ENCODE data around the gene MRTO4. TPM values are rescaled to one million over a fixed set of nuclear protein-coding genes. Genes with fewer than 3 reads are reported as not detected.
"Not testable (repeated sequence)": the region's sequence is repeated elsewhere in the genome, so short reads cannot be mapped to it uniquely, and the experiment has no call there.

MRTO4 gene
- total and polyA plus RNA-seq, 9 donors: 26.8 to 30.1 (median 27.8) TPM

DNA sequence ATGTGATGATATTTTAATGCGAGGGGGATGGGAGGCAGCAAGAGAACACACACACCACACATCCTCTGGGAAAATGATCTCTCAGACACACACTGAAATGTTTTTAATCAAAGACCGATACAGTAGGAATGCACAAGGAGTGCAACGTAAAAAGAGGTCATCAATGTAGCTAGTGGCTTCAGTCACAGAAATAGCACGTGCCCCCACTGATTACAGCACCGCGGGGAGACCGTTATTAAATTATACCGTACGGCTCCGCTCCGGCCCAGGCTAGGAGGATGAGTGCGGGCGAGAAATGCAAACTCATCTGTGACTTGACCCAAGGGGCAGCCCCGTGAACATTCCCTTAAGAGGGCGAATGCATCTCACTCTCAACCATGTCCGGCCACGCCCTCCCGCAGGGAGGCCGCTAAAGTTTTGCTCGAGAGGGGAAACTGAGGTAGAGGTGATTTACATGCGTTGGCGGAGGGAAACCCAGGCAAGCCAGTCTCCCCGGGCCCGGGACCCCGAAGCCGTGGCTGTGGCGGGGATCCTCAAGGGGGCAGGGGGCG is 42.1 kb upstream of the MRTO4 start:
- Histone ChIP-seq H3K4me3 (ENCODE audit: low read length) (peak overlapping the region; percentile 87), H3K9me3 (replicated peaks; ENCODE audit: control insufficient read depth, low read depth, low read length) (no peaks in the 10 kb centered on the region), H3K27ac (ENCODE audit: low read length) (peak overlapping the region; percentile 93), H3K27me3 (ENCODE audit: control insufficient read depth, insufficient read depth, low read length) (no peaks in the 10 kb centered on the region), H3K4me1 (ENCODE audit: control insufficient read depth, insufficient read depth, low read length) (peaks cover 12% of the 10 kb centered on the region), H3K36me3 (ENCODE audit: control insufficient read depth, insufficient read depth, low read length) (no peaks in the 10 kb centered on the region)
- 0% methylated on average over 10 of the region's 28 CpGs for WGBS (ENCODE audit: insufficient coverage)
- peak; percentile 62 for DNase-seq

DNA sequence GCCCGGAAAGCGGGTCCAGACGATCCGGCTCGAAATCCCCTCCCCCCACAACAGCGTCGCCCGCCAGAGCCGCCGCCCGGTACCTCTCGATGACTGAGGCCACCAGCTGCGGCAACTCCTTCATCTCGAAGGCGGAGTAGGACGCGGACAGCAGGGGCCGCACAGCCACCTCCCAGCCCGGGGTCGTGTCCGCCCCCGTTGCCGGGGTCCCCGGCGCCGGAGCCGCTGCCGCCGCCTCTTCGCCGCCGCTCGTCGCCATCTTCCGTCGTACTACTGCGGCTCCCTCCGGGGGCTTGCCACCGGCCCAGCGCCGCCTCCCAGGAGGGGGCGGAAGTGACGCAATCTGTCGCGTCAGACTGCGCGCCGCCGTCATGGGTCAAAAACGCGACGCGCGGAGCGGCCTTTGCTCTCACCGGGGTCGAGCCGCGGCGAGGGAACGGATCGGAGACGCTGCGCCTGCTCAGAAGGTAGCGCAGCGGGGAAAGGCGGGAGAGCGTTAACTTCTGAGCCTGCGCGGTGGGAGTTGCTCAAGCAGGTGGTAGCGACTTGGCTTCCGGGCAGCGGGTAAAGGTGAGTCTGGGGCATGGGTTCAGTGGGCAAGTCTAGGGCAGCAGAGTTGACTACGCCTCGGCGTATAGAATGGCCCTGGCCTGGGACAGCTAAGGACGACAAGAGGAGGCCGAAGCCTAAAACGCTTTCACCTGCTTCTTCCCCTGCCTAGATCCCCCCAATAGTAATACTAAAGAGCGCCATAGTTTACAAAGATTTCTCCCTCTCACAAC is 41.4 kb upstream of the MRTO4 start, which contains the start of gene UBR4:
UBR4 (minus strand) TSS at position 277 of the 782 bp plus-strand sequence; CDS start at position 259, 18 bp downstream.
- under 1% methylated on average over 75 of the region's 80 CpGs for WGBS (ENCODE audit: insufficient coverage)
- H3K4me3 ChIP-seq (ENCODE audit: low read length): peak within 1 kb of the TSS; percentile 87
- peak within 1 kb of the TSS; percentile 96 for H3K27ac ChIP-seq (ENCODE audit: low read length)
- H3K4me1 ChIP-seq (ENCODE audit: control insufficient read depth, insufficient read depth, low read length): peaks cover 12% of the 10 kb centered on the region
- H3K27me3 ChIP-seq (ENCODE audit: control insufficient read depth, insufficient read depth, low read length): no peaks in the 10 kb centered on the region
- no peaks in the 10 kb centered on the region for H3K36me3 ChIP-seq (ENCODE audit: control insufficient read depth, insufficient read depth, low read length)
- DNase-seq: peak; percentile 97
- no peaks in the 10 kb centered on the region for H3K9me3 ChIP-seq (replicated peaks; ENCODE audit: control insufficient read depth, low read depth, low read length)

DNA sequence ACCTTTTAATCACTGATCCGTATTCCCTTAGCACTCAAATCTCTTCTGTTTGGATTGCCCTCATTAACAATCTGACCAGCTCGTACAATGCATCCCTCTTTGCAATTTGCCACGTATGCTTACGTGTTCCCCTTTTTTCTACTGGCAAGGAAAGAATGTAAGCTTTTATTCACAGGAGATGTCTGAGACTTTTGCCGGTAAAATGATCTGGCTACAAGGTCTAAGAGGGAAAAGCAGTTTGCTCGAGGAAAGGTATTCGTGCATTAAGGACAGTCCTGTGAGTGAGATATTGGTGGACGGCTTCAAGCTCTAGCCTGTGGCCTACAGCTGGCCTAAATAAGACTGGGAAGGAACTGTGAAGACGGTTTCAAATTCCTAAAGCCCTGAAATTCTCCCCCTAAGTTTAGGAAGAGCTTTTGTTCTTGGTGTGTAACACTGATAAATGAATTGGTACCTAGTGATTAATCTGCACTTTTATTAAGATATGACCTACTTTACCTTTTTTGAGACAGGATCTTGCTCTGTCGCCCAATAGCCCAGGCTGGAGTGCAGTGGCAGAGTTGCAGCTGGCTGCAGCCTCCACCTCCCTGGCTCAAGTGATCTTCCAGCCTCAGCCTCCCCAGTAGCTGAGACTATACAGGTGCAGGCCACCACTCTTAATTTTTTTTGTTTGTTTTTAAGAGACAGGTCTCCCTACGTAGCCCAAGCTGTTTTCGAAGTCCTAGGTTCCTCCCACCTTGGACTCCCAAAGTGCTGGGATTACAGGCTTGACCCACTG is 40.6 kb upstream of the MRTO4 start:
- H3K27me3 ChIP-seq (ENCODE audit: control insufficient read depth, insufficient read depth, low read length): no peaks in the 10 kb centered on the region
- 2% methylated on average over 6 of the region's 12 CpGs for WGBS (ENCODE audit: insufficient coverage)
- H3K36me3 ChIP-seq (ENCODE audit: control insufficient read depth, insufficient read depth, low read length): peaks cover 7% of the 10 kb centered on the region
- DNase-seq: peak; percentile 39
- no peaks in the 10 kb centered on the region for H3K9me3 ChIP-seq (replicated peaks; ENCODE audit: control insufficient read depth, low read depth, low read length)
- H3K4me3 ChIP-seq (ENCODE audit: low read length): peak overlapping the region; percentile 87
- peak overlapping the region; percentile 96 for H3K27ac ChIP-seq (ENCODE audit: low read length)
- peaks cover 12% of the 10 kb centered on the region for H3K4me1 ChIP-seq (ENCODE audit: control insufficient read depth, insufficient read depth, low read length)

DNA sequence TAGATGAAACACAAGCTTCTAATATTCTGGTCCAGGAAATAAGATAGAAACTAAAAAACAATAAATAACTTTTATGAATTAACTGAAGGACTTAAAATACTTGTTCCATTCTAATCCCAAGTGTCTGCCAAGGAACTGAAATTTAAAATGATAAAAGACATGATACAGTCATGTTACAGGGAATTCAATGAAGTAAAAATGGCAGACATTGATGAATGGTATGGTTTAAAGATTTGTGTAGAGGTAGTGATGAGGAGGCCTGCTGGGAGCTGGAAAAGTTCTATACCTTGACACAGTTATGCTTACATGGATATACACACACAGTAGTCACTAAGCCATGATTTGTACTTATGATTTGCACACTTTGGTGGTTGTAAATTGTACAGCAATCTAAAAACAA is 39.4 kb upstream of the MRTO4 start:
- peaks cover 12% of the 10 kb centered on the region for H3K4me1 ChIP-seq (ENCODE audit: control insufficient read depth, insufficient read depth, low read length)
- no peak for DNase-seq
- peaks cover 7% of the 10 kb centered on the region for H3K36me3 ChIP-seq (ENCODE audit: control insufficient read depth, insufficient read depth, low read length)
- H3K9me3 ChIP-seq (replicated peaks; ENCODE audit: control insufficient read depth, low read depth, low read length): no peaks in the 10 kb centered on the region
- no peak overlapping the region for H3K4me3 ChIP-seq (ENCODE audit: low read length)
- no peaks in the 10 kb centered on the region for H3K27me3 ChIP-seq (ENCODE audit: control insufficient read depth, insufficient read depth, low read length)
- H3K27ac ChIP-seq (ENCODE audit: low read length): no peak overlapping the region

DNA sequence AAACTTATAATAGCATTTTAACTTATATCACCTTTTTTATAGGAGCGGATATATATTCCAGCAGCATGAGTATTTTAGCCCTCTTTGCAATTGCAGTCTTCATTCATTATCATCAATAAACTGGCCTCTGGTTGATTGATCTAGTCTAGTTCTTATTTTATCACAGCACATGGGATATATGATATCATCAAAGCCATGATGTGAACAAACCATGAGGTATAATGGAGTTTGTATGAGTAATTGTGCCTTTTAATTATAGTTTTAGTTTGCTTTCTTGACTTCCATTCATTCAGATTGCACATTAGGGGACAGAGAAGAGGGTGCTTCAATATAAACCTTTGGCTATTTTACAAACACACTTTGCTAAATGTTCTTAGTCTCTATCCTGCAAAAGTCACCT is 38.0 kb upstream of the MRTO4 start:
- no peaks in the 10 kb centered on the region for H3K9me3 ChIP-seq (replicated peaks; ENCODE audit: control insufficient read depth, low read depth, low read length)
- H3K27ac ChIP-seq (ENCODE audit: low read length): no peak overlapping the region
- H3K4me3 ChIP-seq (ENCODE audit: low read length): no peak overlapping the region
- no peak for DNase-seq
- no peaks in the 10 kb centered on the region for H3K27me3 ChIP-seq (ENCODE audit: control insufficient read depth, insufficient read depth, low read length)
- peaks cover 12% of the 10 kb centered on the region for H3K36me3 ChIP-seq (ENCODE audit: control insufficient read depth, insufficient read depth, low read length)
- peaks cover 8% of the 10 kb centered on the region for H3K4me1 ChIP-seq (ENCODE audit: control insufficient read depth, insufficient read depth, low read length)
- no CpG with 5 or more reads among the region's 1 CpG for WGBS (ENCODE audit: insufficient coverage)

DNA sequence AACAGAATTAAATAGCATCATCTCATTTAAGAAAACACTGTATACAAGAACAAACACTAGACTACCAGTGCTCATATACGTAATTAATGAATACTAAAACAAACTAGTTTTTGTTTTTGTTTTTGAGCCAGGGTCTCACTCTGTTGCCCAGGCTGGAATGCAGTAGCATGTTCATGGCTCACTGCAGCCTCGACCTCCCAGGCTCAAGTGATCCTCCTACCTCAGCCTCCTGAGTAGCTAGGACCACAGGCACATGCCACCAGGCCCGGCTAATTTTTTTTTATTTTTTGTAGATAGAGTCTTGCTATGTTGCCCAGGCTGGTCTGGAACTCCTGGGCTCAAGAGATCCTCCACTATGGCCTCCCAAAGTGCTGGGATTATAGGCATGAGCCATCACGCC is 35.0 kb upstream of the MRTO4 start:
- WGBS (ENCODE audit: insufficient coverage): no CpG with 5 or more reads among the region's 4 CpGs
- H3K27ac ChIP-seq (ENCODE audit: low read length); H3K4me3 ChIP-seq (ENCODE audit: low read length); DNase-seq; H3K9me3 ChIP-seq (replicated peaks; ENCODE audit: control insufficient read depth, low read depth, low read length); H3K4me1 ChIP-seq (ENCODE audit: control insufficient read depth, insufficient read depth, low read length); H3K27me3 ChIP-seq (ENCODE audit: control insufficient read depth, insufficient read depth, low read length): not testable (repeated sequence)
- H3K36me3 ChIP-seq (ENCODE audit: control insufficient read depth, insufficient read depth, low read length): peaks cover 41% of the 10 kb centered on the region

DNA sequence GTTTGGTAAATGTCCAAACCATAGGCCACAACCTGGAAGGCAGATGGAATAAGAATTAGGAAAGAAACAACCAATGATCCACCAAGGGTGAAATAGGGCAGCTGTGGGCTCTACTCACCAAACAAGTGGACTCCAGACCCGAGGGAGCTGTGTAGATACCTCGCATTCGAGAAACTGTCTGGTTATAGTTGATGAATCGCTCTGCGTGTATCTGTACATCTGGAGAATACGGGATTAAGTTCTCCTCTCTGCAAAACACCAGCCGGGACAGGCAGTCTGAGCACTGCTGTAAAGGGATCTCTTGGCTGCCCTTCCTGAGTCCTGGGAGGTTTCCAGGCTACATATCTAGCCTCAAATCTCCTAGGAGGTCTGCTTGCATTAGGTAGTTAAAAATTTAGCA is 32.2 kb upstream of the MRTO4 start:
- DNase-seq: no peak
- no peak overlapping the region for H3K27ac ChIP-seq (ENCODE audit: low read length)
- no peak overlapping the region for H3K4me3 ChIP-seq (ENCODE audit: low read length)
- H3K27me3 ChIP-seq (ENCODE audit: control insufficient read depth, insufficient read depth, low read length): no peaks in the 10 kb centered on the region
- no peaks in the 10 kb centered on the region for H3K9me3 ChIP-seq (replicated peaks; ENCODE audit: control insufficient read depth, low read depth, low read length)
- H3K4me1 ChIP-seq (ENCODE audit: control insufficient read depth, insufficient read depth, low read length): no peaks in the 10 kb centered on the region
- 80% methylated on average over 1 of the region's 7 CpGs for WGBS (ENCODE audit: insufficient coverage)
- peaks cover 65% of the 10 kb centered on the region for H3K36me3 ChIP-seq (ENCODE audit: control insufficient read depth, insufficient read depth, low read length)

- Histone ChIP-seq H3K9me3 (replicated peaks; ENCODE audit: control insufficient read depth, low read depth, low read length) (no peaks in the 10 kb centered on the region), H3K36me3 (ENCODE audit: control insufficient read depth, insufficient read depth, low read length) (peaks cover 72% of the 10 kb centered on the region), H3K27ac (ENCODE audit: low read length) (no peak overlapping the region), H3K27me3 (ENCODE audit: control insufficient read depth, insufficient read depth, low read length) (no peaks in the 10 kb centered on the region), H3K4me1 (ENCODE audit: control insufficient read depth, insufficient read depth, low read length) (no peaks in the 10 kb centered on the region), H3K4me3 (ENCODE audit: low read length) (no peak overlapping the region)
- DNase-seq: no peak
- 100% methylated on average over 5 of the region's 8 CpGs for WGBS (ENCODE audit: insufficient coverage)
These were observed 31.3 kb upstream of the MRTO4 start for GRCh38 chr1:19220080-19220846.

DNA sequence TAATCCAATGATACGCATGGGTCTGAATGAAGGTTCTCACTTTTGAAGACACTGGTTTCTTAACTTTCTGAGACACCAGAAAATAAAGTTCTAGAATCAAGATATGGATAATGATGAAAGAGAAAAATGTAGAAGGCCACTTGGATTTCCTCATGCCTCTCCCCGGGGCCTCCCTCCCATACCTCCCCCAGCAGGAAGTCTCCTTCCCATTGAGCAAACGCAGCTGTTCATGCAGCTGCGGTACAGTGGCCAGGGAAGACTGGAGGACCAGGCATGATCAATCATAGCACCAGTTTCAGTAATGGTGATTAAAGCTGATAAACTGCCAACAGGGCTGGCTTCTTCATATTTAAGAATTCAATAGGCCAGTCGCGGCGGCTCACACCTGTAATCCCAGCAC is 30.6 kb upstream of the MRTO4 start:
- Histone ChIP-seq H3K27me3 (ENCODE audit: control insufficient read depth, insufficient read depth, low read length) (no peaks in the 10 kb centered on the region), H3K27ac (ENCODE audit: low read length) (no peak overlapping the region), H3K4me3 (ENCODE audit: low read length) (no peak overlapping the region), H3K4me1 (ENCODE audit: control insufficient read depth, insufficient read depth, low read length) (no peaks in the 10 kb centered on the region), H3K36me3 (ENCODE audit: control insufficient read depth, insufficient read depth, low read length) (peaks cover 73% of the 10 kb centered on the region), H3K9me3 (replicated peaks; ENCODE audit: control insufficient read depth, low read depth, low read length) (no peaks in the 10 kb centered on the region)
- WGBS (ENCODE audit: insufficient coverage): 77% methylated on average over 5 of the region's 7 CpGs
- DNase-seq: no peak

DNA sequence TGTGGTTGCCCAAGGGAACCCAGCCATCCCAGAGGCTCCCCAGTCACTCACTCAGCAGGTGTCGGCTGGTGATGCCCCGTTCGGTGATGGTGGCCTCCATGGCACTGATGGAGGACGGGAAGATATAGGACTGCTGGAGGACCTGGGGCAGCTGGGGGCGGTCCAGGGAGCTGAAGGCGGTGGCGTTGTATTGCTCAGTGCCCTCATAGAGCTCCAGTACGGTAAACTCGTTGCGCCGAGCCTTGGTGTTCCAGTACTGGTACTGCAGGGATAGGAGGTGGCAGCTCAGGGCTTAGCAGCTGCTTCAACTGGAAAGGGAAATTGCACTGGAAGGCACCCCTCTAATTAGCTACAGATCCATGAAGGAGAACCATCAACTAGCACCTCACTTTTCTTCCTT is 29.0 kb upstream of the MRTO4 start:
- peaks cover 87% of the 10 kb centered on the region for H3K36me3 ChIP-seq (ENCODE audit: control insufficient read depth, insufficient read depth, low read length)
- no peaks in the 10 kb centered on the region for H3K9me3 ChIP-seq (replicated peaks; ENCODE audit: control insufficient read depth, low read depth, low read length)
- H3K27me3 ChIP-seq (ENCODE audit: control insufficient read depth, insufficient read depth, low read length): no peaks in the 10 kb centered on the region
- no peak overlapping the region for H3K27ac ChIP-seq (ENCODE audit: low read length)
- no peak overlapping the region for H3K4me3 ChIP-seq (ENCODE audit: low read length)
- WGBS (ENCODE audit: insufficient coverage): 93% methylated on average over 8 of the region's 11 CpGs
- no peaks in the 10 kb centered on the region for H3K4me1 ChIP-seq (ENCODE audit: control insufficient read depth, insufficient read depth, low read length)
- no peak for DNase-seq

Measured in muscle of leg (tissue), 11 donors.